NB4 (cell line): ENCODE measurements around the gene SUPT7L.

ENCODE experiments used
- DNase-seq: peaks from one replicate; pipeline ENCODE4 v3.0.0; 2010; ENCODE audit warnings: low read depth
- H3K4me3 ChIP-seq: one replicate; pipeline ENCODE4 v1.5.1; 2011; ENCODE audit warnings: mild to moderate bottlenecking, low read depth, low read length, moderate library complexity
- CTCF ChIP-seq: IDR thresholded peaks from one replicate; pipeline ENCODE4 v1.5.1; 2012; ENCODE audit warnings: low read depth, low read length
- MAX ChIP-seq: IDR thresholded peaks from 2 replicates; pipeline ENCODE4 v1.6.1; 2011; ENCODE audit warnings: low read depth, low read length
- MYC ChIP-seq: IDR thresholded peaks from 2 replicates; pipeline ENCODE4 v1.6.1; 2011; ENCODE audit warnings: low read depth, low read length
- POLR2A ChIP-seq: IDR thresholded peaks from 2 replicates; pipeline ENCODE4 v1.6.1; 2011; ENCODE audit warnings: mild to moderate bottlenecking; ENCODE audit not compliant: insufficient read length; ENCODE audit errors: extremely low read depth

The SUPT7L gene

GRCh38 chr2:27606611-27607010 is 56.8 kb downstream of the SUPT7L start:
- H3K4me3 ChIP-seq = no peak overlapping the region
- no peak for TF ChIP-seq MYC
- TF ChIP-seq CTCF = no peak
- no peak for TF ChIP-seq MAX
- no peak for TF ChIP-seq POLR2A
- DNase-seq = no peak
